ENCODE results near the gene SPATA9. TPM values are rescaled to one million over a fixed set of nuclear protein-coding genes. Genes with fewer than 3 reads are reported as not detected.
"Not testable (repeated sequence)": the region's sequence is repeated elsewhere in the genome, so short reads cannot be mapped to it uniquely, and the experiment has no call there.

SPATA9 gene
- total and polyA plus RNA-seq, 2 donors (not counting 1 experiment from before 2014, with no cell fraction given), result not detected

- peaks cover 11% of the 10 kb centered on the region for H3K4me1 Mint-ChIP-seq
- H3K27ac Mint-ChIP-seq, result no peak overlapping the region
- Histone ChIP-seq H3K36me3 (replicated peaks in 1 of 2; ENCODE audit: control extremely low read depth in 1 of 2, control insufficient read depth in 1 of 2, extremely low read depth in 1 of 2, insufficient read depth in 2 of 2, low read length in 1 of 2) (no peaks in the 10 kb centered on the region), H3K4me2 (replicated peaks; ENCODE audit: low read depth, low read length, poor library complexity, severe bottlenecking) (no peak overlapping the region), H3K9me3 (ENCODE audit: control extremely low read depth in 1 of 3, control insufficient read depth in 2 of 3, insufficient read depth in 1 of 3, low read length in 2 of 3) (peaks cover 0 to 5% (median 3%) of the 10 kb centered on the region in 3 donors), H3K27me3 (replicated peaks in 1 of 4; ENCODE audit: control extremely low read depth in 1 of 4, control insufficient read depth in 3 of 4, insufficient read depth in 4 of 4, low read length in 3 of 4) (no peaks in the 10 kb centered on the region), H4K20me1 (ENCODE audit: control insufficient read depth, insufficient read depth, low read length, poor library complexity, severe bottlenecking) (no peaks in the 10 kb centered on the region), H3K4me1 (ENCODE audit: control insufficient read depth in 2 of 2, insufficient read depth in 2 of 2, low read length in 2 of 2) (peaks cover 7 to 9% of the 10 kb centered on the region in 2 donors), H3K4me3 (ENCODE audit: control extremely low read depth in 1 of 5, extremely low read depth in 1 of 5, insufficient read depth in 1 of 5, low read depth in 2 of 5, low read length in 4 of 5) (no peak overlapping the region), H3K27ac (ENCODE audit: low read length in 2 of 2) (no peak overlapping the region), H3K9ac (ENCODE audit: low read length) (no peak overlapping the region), H2AFZ (ENCODE audit: insufficient read depth, low read depth, low read length, poor library complexity, severe bottlenecking) (no peak overlapping the region), H3K79me2 (ENCODE audit: control insufficient read depth, insufficient read depth, low read length) (no peaks in the 10 kb centered on the region)
- ATAC-seq (ENCODE audit: low read depth) (no peak), DNase-seq (no peak)
- peaks cover 8% of the 10 kb centered on the region for H3K27me3 Mint-ChIP-seq
- CTCF ChIA-PET, result interaction anchor here (3.1 kb wide), 1 partner anchor 10 kb away, joined by 17 read pairs; no protein-coding TSS in a partner anchor
- no peak for TF ChIP-seq CTCF (IDR thresholded peaks at IDR 0.05)
- no peak for TF ChIP-seq EZH2 (IDR thresholded peaks at IDR 0.05; ENCODE audit: borderline replicate concordance, insufficient read depth, low read depth, low read length, poor library complexity, severe bottlenecking)
- WGBS (ENCODE audit: insufficient coverage), result no CpG with 5 or more reads among the region's 3 CpGs
- intact Hi-C loops (cut with micrococcal nuclease), result no loop called here
- POLR2A ChIA-PET, result no interaction called here
- peaks cover 2% of the 10 kb centered on the region for H3K9me3 Mint-ChIP-seq (ENCODE audit: insufficient read depth)
- H3K4me3 Mint-ChIP-seq, result no peak overlapping the region
These were observed 48.7 kb downstream of the SPATA9 start for GRCh38 chr5:95634081-95634480.

GRCh38 chr5:95633671-95634070, 49.1 kb downstream of the SPATA9 start:
- Mint-ChIP-seq H3K27ac (no peak overlapping the region), H3K9me3 (ENCODE audit: insufficient read depth) (peaks cover 2% of the 10 kb centered on the region), H3K4me3 (no peak overlapping the region), H3K27me3 (peaks cover 7% of the 10 kb centered on the region), H3K4me1 (peaks cover 11% of the 10 kb centered on the region)
- CTCF ChIA-PET, result interaction anchor here (3.1 kb wide), 1 partner anchor 11 kb away, joined by 17 read pairs; no protein-coding TSS in a partner anchor
- H2AFZ ChIP-seq (ENCODE audit: insufficient read depth, low read depth, low read length, poor library complexity, severe bottlenecking), result no peak overlapping the region
- ATAC-seq (ENCODE audit: low read depth) (no peak), DNase-seq (no peak)
- no peaks in the 10 kb centered on the region for H3K36me3 ChIP-seq (replicated peaks in 1 of 2; ENCODE audit: control extremely low read depth in 1 of 2, control insufficient read depth in 1 of 2, extremely low read depth in 1 of 2, insufficient read depth in 2 of 2, low read length in 1 of 2)
- H3K4me2 ChIP-seq (replicated peaks; ENCODE audit: low read depth, low read length, poor library complexity, severe bottlenecking), result no peak overlapping the region
- no peak overlapping the region for H3K27ac ChIP-seq (ENCODE audit: low read length in 2 of 2)
- no peaks in the 10 kb centered on the region for H4K20me1 ChIP-seq (ENCODE audit: control insufficient read depth, insufficient read depth, low read length, poor library complexity, severe bottlenecking)
- POLR2A ChIA-PET, result no interaction called here
- TF ChIP-seq CTCF (IDR thresholded peaks at IDR 0.05) (no peak), EZH2 (IDR thresholded peaks at IDR 0.05; ENCODE audit: borderline replicate concordance, insufficient read depth, low read depth, low read length, poor library complexity, severe bottlenecking) (no peak)
- H3K4me1 ChIP-seq (ENCODE audit: control insufficient read depth in 2 of 2, insufficient read depth in 2 of 2, low read length in 2 of 2), result peaks cover 7 to 9% of the 10 kb centered on the region in 2 donors
- WGBS (ENCODE audit: insufficient coverage), result no CpG with 5 or more reads among the region's 3 CpGs
- H3K79me2 ChIP-seq (ENCODE audit: control insufficient read depth, insufficient read depth, low read length), result no peaks in the 10 kb centered on the region
- no peak overlapping the region for H3K9ac ChIP-seq (ENCODE audit: low read length)
- H3K4me3 ChIP-seq (ENCODE audit: control extremely low read depth in 1 of 5, extremely low read depth in 1 of 5, insufficient read depth in 1 of 5, low read depth in 2 of 5, low read length in 4 of 5), result no peak overlapping the region
- peaks cover 0 to 5% (median 3%) of the 10 kb centered on the region in 3 donors for H3K9me3 ChIP-seq (ENCODE audit: control extremely low read depth in 1 of 3, control insufficient read depth in 2 of 3, insufficient read depth in 1 of 3, low read length in 2 of 3)
- no peaks in the 10 kb centered on the region for H3K27me3 ChIP-seq (replicated peaks in 1 of 4; ENCODE audit: control extremely low read depth in 1 of 4, control insufficient read depth in 3 of 4, insufficient read depth in 4 of 4, low read length in 3 of 4)
- intact Hi-C loops (cut with micrococcal nuclease), result no loop called here

GRCh38 chr5:95632942-95633341, 49.8 kb downstream of the SPATA9 start:
- CTCF ChIA-PET, H3K27ac Mint-ChIP-seq: not testable (repeated sequence)

More at GRCh38 chr5:95632942-95633341, 49.8 kb downstream of the SPATA9 start:
- POLR2A ChIA-PET, result interaction anchor here (0.9 kb wide), 1 partner anchor 9 kb away, joined by 3 read pairs; no protein-coding TSS in a partner anchor
- ATAC-seq (ENCODE audit: low read depth); H3K36me3 ChIP-seq (replicated peaks in 1 of 2; ENCODE audit: control extremely low read depth in 1 of 2, control insufficient read depth in 1 of 2, extremely low read depth in 1 of 2, insufficient read depth in 2 of 2, low read length in 1 of 2); H3K27me3 Mint-ChIP-seq; H3K9me3 ChIP-seq (ENCODE audit: control extremely low read depth in 1 of 3, control insufficient read depth in 2 of 3, insufficient read depth in 1 of 3, low read length in 2 of 3); H3K27me3 ChIP-seq (replicated peaks in 1 of 4; ENCODE audit: control extremely low read depth in 1 of 4, control insufficient read depth in 3 of 4, insufficient read depth in 4 of 4, low read length in 3 of 4); H3K4me2 ChIP-seq (replicated peaks; ENCODE audit: low read depth, low read length, poor library complexity, severe bottlenecking); H3K27ac ChIP-seq (ENCODE audit: low read length in 2 of 2); H3K4me3 Mint-ChIP-seq; DNase-seq; H3K9ac ChIP-seq (ENCODE audit: low read length); H3K79me2 ChIP-seq (ENCODE audit: control insufficient read depth, insufficient read depth, low read length); H3K4me3 ChIP-seq (ENCODE audit: control extremely low read depth in 1 of 5, extremely low read depth in 1 of 5, insufficient read depth in 1 of 5, low read depth in 2 of 5, low read length in 4 of 5); H3K4me1 ChIP-seq (ENCODE audit: control insufficient read depth in 2 of 2, insufficient read depth in 2 of 2, low read length in 2 of 2); H3K9me3 Mint-ChIP-seq (ENCODE audit: insufficient read depth); intact Hi-C loops (cut with micrococcal nuclease); H2AFZ ChIP-seq (ENCODE audit: insufficient read depth, low read depth, low read length, poor library complexity, severe bottlenecking); H4K20me1 ChIP-seq (ENCODE audit: control insufficient read depth, insufficient read depth, low read length, poor library complexity, severe bottlenecking): not testable (repeated sequence)
- peaks cover 11% of the 10 kb centered on the region for H3K4me1 Mint-ChIP-seq
- no CpG with 5 or more reads among the region's 2 CpGs for WGBS (ENCODE audit: insufficient coverage)

Data from B cell (primary cell).